Osteocyte (in vitro differentiated cells): ENCODE results near the gene LRPPRC. TPM values are rescaled to one million over a fixed set of nuclear protein-coding genes. Genes with fewer than 3 reads are reported as not detected.

ENCODE experiments used
- DNase-seq: peaks from one replicate; pipeline ENCODE4 v3.0.0; 2021; ENCODE audit warnings: mixed read lengths; ENCODE audit not compliant: unreplicated experiment; ENCODE audit errors: extremely low spot score
- H3K27ac Mint-ChIP-seq: one replicate; pipeline ENCODE4 v1.8.0; 2021; ENCODE audit warnings: mild to moderate bottlenecking, mixed read lengths; ENCODE audit not compliant: unreplicated experiment
- H3K27me3 Mint-ChIP-seq: one replicate; pipeline ENCODE4 v1.8.0; 2021; ENCODE audit warnings: mixed read lengths; ENCODE audit not compliant: unreplicated experiment
- H3K36me3 Mint-ChIP-seq: one replicate; pipeline ENCODE4 v1.8.0; 2021; ENCODE audit warnings: mixed read lengths; ENCODE audit not compliant: unreplicated experiment
- H3K4me1 Mint-ChIP-seq: one replicate; pipeline ENCODE4 v1.8.0; 2021; ENCODE audit warnings: mixed read lengths; ENCODE audit not compliant: unreplicated experiment
- H3K4me3 Mint-ChIP-seq: one replicate; pipeline ENCODE4 v1.8.0; 2021; ENCODE audit warnings: mild to moderate bottlenecking, moderate library complexity, mixed read lengths; ENCODE audit not compliant: unreplicated experiment
- H3K9me3 Mint-ChIP-seq: one replicate; pipeline ENCODE4 v1.8.0; 2021; ENCODE audit warnings: mixed read lengths; ENCODE audit not compliant: unreplicated experiment
- total RNA-seq: library from RNA; stranded (reverse); gene quantifications from 2 replicates; pipeline ENCODE4 v1.2.1, GENCODE V29; 2021
- TF ChIP-seq, protein P1 (sequence below): fragments of 200-600 bp; sonication (generic); IDR thresholded peaks from 2 replicates; pipeline ENCODE4 v1.5.0; 2021; ENCODE audit warnings: antibody characterized with exemption, mild to moderate bottlenecking, moderate library complexity

Gene LRPPRC
- total RNA-seq, 1 donor from 2014 or later, result 73.8 TPM

DNA sequence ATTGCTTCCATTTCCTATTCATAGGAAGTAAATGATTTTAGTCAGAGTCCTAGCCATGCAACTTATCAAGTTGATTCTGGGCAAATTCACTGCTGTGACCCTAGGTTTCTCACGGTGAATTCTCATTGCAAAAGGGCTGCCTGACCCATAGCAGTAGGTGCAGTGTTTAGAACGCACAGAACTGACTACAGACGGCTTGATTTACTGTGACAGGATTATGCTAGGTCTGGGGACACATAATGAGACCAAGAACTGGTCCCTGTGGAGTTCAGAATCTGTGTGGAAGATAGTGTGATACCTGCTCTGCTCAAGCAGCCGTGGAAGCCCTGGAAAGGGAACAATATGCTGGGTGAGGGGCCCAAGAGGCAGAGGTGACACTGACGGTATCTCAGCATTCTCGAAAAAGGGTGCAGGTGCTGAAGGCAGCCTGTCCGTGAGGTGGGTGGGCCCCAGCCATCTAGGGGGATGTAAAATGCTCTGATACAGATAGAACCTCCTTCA is 110.6 kb downstream of the LRPPRC start:
- peaks cover 6% of the 10 kb centered on the region for H3K4me1 Mint-ChIP-seq
- no peaks in the 10 kb centered on the region for H3K9me3 Mint-ChIP-seq
- no peak overlapping the region for H3K27ac Mint-ChIP-seq
- no peaks in the 10 kb centered on the region for H3K27me3 Mint-ChIP-seq
- H3K36me3 Mint-ChIP-seq, result peaks cover 29% of the 10 kb centered on the region
- no peak overlapping the region for H3K4me3 Mint-ChIP-seq
- TF ChIP-seq, protein P1, sequence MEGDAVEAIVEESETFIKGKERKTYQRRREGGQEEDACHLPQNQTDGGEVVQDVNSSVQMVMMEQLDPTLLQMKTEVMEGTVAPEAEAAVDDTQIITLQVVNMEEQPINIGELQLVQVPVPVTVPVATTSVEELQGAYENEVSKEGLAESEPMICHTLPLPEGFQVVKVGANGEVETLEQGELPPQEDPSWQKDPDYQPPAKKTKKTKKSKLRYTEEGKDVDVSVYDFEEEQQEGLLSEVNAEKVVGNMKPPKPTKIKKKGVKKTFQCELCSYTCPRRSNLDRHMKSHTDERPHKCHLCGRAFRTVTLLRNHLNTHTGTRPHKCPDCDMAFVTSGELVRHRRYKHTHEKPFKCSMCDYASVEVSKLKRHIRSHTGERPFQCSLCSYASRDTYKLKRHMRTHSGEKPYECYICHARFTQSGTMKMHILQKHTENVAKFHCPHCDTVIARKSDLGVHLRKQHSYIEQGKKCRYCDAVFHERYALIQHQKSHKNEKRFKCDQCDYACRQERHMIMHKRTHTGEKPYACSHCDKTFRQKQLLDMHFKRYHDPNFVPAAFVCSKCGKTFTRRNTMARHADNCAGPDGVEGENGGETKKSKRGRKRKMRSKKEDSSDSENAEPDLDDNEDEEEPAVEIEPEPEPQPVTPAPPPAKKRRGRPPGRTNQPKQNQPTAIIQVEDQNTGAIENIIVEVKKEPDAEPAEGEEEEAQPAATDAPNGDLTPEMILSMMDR, result no peak
- no peak for DNase-seq

DNA sequence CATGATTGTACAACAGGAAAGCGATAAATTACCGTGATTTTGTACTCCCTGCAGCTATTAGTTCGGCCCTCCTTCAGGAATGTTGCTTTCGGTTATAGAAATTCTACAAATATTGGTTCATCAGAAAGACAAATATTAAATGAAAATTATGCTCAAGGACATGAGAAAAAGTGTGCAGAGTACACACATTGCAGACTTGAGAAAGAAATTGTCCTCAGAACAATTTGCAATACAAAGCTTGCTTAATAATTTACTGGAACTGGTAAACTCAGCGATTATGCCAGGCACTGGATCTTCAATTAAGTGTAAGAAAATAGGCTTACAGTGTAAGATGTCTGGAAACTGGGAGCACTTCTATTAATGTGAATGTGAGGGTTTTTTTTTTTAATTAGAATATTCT is 111.1 kb downstream of the LRPPRC start:
- H3K27me3 Mint-ChIP-seq, result no peaks in the 10 kb centered on the region
- DNase-seq, result no peak
- TF ChIP-seq, protein P1, result no peak
- H3K36me3 Mint-ChIP-seq, result peaks cover 25% of the 10 kb centered on the region
- no peak overlapping the region for H3K4me3 Mint-ChIP-seq
- peaks cover 6% of the 10 kb centered on the region for H3K4me1 Mint-ChIP-seq
- H3K9me3 Mint-ChIP-seq, result no peaks in the 10 kb centered on the region
- H3K27ac Mint-ChIP-seq, result no peak overlapping the region

DNA sequence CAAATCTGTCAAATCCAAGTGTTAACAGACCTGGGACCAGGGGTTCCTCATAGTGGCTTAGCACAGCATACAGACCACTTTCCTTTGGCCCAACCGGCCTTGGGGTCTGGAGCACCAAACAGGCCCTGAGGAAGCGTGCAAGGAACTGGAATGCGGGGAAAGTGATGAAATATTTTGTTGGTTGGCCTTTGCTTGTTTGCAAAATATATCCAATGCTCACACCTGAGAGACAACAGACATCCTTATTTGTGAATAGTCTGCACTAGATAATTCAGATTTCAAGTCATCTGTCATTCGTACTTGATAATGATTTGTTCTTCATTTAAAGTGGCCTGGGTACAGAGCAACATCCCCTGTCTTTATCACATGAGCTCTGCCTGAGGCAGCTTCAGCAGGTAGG is 113.5 kb downstream of the LRPPRC start:
- no peak for DNase-seq
- Mint-ChIP-seq H3K9me3 (no peaks in the 10 kb centered on the region), H3K4me1 (peaks cover 6% of the 10 kb centered on the region), H3K36me3 (peaks cover 4% of the 10 kb centered on the region), H3K27ac (no peak overlapping the region), H3K27me3 (no peaks in the 10 kb centered on the region), H3K4me3 (no peak overlapping the region)
- TF ChIP-seq, protein P1, result no peak

DNA sequence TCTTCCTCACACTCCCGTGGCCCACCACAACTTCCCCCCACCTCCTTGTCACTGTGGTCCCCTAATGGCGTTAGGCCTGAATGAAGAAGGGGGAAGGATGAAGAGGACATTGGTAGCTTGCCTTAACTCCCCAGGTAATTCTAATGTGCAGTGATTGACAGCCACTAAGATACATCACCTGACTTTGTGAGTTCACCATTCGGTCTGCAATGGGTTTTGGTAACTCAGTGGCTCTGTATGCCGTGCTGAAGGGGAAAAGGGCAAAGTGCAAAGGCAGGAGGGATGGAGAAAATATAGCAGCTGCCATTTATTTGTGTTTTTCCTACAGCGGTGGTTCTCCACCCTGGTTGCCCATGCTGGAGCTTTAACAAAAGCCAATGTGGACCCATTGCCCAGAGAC is 114.8 kb downstream of the LRPPRC start:
- DNase-seq, result no peak
- Mint-ChIP-seq H3K27ac (no peak overlapping the region), H3K9me3 (no peaks in the 10 kb centered on the region), H3K36me3 (peaks cover 1% of the 10 kb centered on the region), H3K4me1 (peaks cover 6% of the 10 kb centered on the region), H3K27me3 (peaks cover 4% of the 10 kb centered on the region), H3K4me3 (no peak overlapping the region)
- TF ChIP-seq, protein P1, result no peak

DNA sequence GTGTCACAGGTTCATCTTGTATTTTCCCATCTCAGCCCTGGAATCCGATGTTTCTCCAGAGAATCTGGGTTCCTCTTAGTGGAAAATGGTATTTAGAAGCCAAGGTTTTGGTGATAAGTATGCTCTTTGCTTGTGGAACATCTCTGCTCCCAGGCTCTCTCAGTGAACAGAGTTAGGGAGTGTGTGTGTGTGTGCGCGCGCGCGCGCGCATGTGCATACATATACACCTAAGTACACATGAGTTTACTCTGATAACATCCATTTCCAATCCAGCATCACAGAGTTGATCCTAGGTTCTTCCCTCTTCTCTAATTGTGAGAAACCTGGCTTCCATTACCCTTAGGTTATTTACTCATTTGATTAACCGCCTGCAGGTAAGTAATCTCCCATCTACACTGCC is 115.3 kb downstream of the LRPPRC start:
- TF ChIP-seq, protein P1, result no peak
- no peak for DNase-seq
- Mint-ChIP-seq H3K36me3 (peaks cover 1% of the 10 kb centered on the region), H3K4me1 (peaks cover 6% of the 10 kb centered on the region), H3K27ac (no peak overlapping the region), H3K9me3 (no peaks in the 10 kb centered on the region), H3K4me3 (no peak overlapping the region), H3K27me3 (peaks cover 9% of the 10 kb centered on the region)
